Lower leg skin (tissue), 4 donors: Measurements from ENCODE around the gene RASL10A. TPM values are rescaled to one million over a fixed set of nuclear protein-coding genes. Genes with fewer than 3 reads are reported as not detected.
"Not testable (repeated sequence)": the region's sequence is repeated elsewhere in the genome, so short reads cannot be mapped to it uniquely, and the experiment has no call there.

Experiments used
- DNase-seq, 2 donors: peaks; one replicate each; pipeline ENCODE4 v3.0.0-alpha.2; 2019; ENCODE audit warnings: low spot score in 2 of 2
- H3K4me3 ChIP-seq: fragments of 200-600 bp; sonication (generic); 2 replicates; pipeline ENCODE4 v1.5.1; 2017; ENCODE audit warnings: mild to moderate bottlenecking, low read depth; ENCODE audit not compliant: poor library complexity, severe bottlenecking
- CTCF ChIP-seq, 3 donors: fragments of 450-650 bp; IDR thresholded peaks; one replicate each; pipeline ENCODE4 v1.5.1; 2016; ENCODE audit warnings: antibody characterized with exemption in 3 of 3, mild to moderate bottlenecking in 3 of 3, moderate library complexity in 2 of 3
- POLR2A ChIP-seq, 2 donors: fragments of 450-650 bp; IDR thresholded peaks; one replicate each; pipeline ENCODE4 v1.6.1; 2016 to 2017; ENCODE audit warnings: antibody characterized with exemption in 2 of 2, mild to moderate bottlenecking in 1 of 2, moderate library complexity in 1 of 2
- WGBS, 2 donors: methylation state at CpG; one replicate each; pipeline ENCODE4 v1.1.5; 2018; 5-methylcytosine and 5-hydroxymethylcytosine counted together
- intact Hi-C: fragments of 100-400 bp; cut with DNase I; formaldehyde crosslinking; loops from one replicate; pipeline ENCODE4 v1.15.0; 2023; ENCODE audit warnings: low total_unique reads
- total RNA-seq, 4 donors: library from RNA; depleted of rRNA; stranded (reverse); fragments of >200 nt; gene quantifications; one replicate each; pipeline ENCODE4 v1.1.0, GENCODE V29; 2016

RASL10A gene, protein sequence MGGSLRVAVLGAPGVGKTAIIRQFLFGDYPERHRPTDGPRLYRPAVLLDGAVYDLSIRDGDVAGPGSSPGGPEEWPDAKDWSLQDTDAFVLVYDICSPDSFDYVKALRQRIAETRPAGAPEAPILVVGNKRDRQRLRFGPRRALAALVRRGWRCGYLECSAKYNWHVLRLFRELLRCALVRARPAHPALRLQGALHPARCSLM
- 1 to 10 TPM in 2 of 4 donors, under 1 TPM in 2; 0.17 to 2.9 (median 0.80) TPM for total RNA-seq

GRCh38 chr22:29315286-29316140, at the start of gene RASL10A:
Gene RASL10A (minus strand): TSS chr22:29315697. CDS start chr22:29315246, 451 bp downstream.
- no peak for TF ChIP-seq CTCF (IDR thresholded peaks at IDR 0.05)
- TF ChIP-seq POLR2A (IDR thresholded peaks at IDR 0.05), result no peak
- intact Hi-C loops, result no loop called here
- WGBS, 2 donors, result 13 to 23% methylated on average over 40 to 45 of the region's 103 CpGs
- no peak for DNase-seq
- H3K4me3 ChIP-seq, result peak within 1 kb of the TSS; percentile 32

- no peak for DNase-seq
- TF ChIP-seq CTCF (IDR thresholded peaks at IDR 0.05) (no peak), POLR2A (IDR thresholded peaks at IDR 0.05) (no peak)
- intact Hi-C loops, result no loop called here
- WGBS, 2 donors, result 31 to 44% methylated on average over 9 of the region's 9 CpGs
- H3K4me3 ChIP-seq, result no peak overlapping the region
Measured at GRCh38 chr22:29359469-29359868, 44.0 kb upstream of the RASL10A start.

- intact Hi-C loops, DNase-seq, H3K4me3 ChIP-seq: not testable (repeated sequence)
- WGBS, 2 donors, result 92 to 96% methylated on average over 12 of the region's 12 CpGs
Measured at GRCh38 chr22:29357193-29357890, 41.8 kb upstream of the RASL10A start.

DNA sequence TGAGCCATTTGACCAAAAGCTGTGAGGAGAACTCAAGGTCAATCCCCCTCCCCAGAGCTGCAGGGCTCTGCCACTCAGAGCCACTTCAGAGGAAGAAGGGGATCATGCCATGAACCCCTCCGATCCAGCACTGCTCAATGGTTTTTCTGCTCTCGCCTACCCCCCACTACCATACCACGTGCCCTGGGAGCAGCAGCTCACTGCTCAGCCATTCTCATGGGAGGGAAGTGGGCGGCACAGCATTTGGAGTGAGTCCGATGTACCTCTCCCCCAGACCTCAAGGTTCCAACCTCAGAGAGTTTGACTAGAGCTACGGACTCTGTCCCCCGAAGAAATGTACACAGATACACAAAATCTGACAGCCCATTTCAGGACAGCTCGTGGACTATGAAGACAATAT, 38.4 kb upstream of the RASL10A start:
- WGBS, 2 donors, result 95 to 98% methylated on average over 8 of the region's 8 CpGs
- intact Hi-C loops, result no loop called here
- TF ChIP-seq POLR2A (IDR thresholded peaks at IDR 0.05), result no peak
- TF ChIP-seq CTCF (IDR thresholded peaks at IDR 0.05), result no peak
- DNase-seq, result no peak
- no peak overlapping the region for H3K4me3 ChIP-seq

DNA sequence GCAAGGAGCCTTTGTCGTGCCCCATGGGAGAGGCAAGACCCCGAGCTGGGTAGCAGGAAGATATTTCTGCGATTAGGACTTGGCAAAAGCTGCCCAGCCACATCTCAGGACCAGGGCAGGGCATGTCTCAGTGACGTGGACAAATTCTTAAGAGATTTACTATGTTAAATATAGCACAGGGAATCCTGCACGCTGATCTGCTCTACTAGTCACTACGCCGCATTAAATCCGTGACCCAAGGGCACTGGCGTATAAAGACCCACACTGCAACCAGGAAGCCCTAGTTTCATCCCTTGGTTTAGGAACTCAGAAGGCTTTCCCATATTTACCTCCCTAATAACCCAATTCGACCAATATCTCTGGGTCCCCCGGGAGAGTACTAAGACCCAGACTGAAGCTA, 37.8 kb upstream of the RASL10A start:
- no peak for DNase-seq
- TF ChIP-seq POLR2A (IDR thresholded peaks at IDR 0.05), result no peak
- no peak for TF ChIP-seq CTCF (IDR thresholded peaks at IDR 0.05)
- WGBS, 2 donors, result 91 to 94% methylated on average over 11 of the region's 11 CpGs
- no peak overlapping the region for H3K4me3 ChIP-seq
- intact Hi-C loops, result no loop called here

- H3K4me3 ChIP-seq, result no peak overlapping the region
- no peak for DNase-seq
- 92 to 93% methylated on average over 9 of the region's 9 CpGs for WGBS, 2 donors
- TF ChIP-seq CTCF (IDR thresholded peaks at IDR 0.05) (no peak), POLR2A (IDR thresholded peaks at IDR 0.05) (no peak)
- intact Hi-C loops, result no loop called here
Measured at GRCh38 chr22:29352778-29353177, 37.3 kb upstream of the RASL10A start.
